ENCODE data around the gene RNF17.
"Not testable (repeated sequence)": the region's sequence is repeated elsewhere in the genome, so short reads cannot be mapped to it uniquely, and the experiment has no call there.

Gene RNF17, protein sequence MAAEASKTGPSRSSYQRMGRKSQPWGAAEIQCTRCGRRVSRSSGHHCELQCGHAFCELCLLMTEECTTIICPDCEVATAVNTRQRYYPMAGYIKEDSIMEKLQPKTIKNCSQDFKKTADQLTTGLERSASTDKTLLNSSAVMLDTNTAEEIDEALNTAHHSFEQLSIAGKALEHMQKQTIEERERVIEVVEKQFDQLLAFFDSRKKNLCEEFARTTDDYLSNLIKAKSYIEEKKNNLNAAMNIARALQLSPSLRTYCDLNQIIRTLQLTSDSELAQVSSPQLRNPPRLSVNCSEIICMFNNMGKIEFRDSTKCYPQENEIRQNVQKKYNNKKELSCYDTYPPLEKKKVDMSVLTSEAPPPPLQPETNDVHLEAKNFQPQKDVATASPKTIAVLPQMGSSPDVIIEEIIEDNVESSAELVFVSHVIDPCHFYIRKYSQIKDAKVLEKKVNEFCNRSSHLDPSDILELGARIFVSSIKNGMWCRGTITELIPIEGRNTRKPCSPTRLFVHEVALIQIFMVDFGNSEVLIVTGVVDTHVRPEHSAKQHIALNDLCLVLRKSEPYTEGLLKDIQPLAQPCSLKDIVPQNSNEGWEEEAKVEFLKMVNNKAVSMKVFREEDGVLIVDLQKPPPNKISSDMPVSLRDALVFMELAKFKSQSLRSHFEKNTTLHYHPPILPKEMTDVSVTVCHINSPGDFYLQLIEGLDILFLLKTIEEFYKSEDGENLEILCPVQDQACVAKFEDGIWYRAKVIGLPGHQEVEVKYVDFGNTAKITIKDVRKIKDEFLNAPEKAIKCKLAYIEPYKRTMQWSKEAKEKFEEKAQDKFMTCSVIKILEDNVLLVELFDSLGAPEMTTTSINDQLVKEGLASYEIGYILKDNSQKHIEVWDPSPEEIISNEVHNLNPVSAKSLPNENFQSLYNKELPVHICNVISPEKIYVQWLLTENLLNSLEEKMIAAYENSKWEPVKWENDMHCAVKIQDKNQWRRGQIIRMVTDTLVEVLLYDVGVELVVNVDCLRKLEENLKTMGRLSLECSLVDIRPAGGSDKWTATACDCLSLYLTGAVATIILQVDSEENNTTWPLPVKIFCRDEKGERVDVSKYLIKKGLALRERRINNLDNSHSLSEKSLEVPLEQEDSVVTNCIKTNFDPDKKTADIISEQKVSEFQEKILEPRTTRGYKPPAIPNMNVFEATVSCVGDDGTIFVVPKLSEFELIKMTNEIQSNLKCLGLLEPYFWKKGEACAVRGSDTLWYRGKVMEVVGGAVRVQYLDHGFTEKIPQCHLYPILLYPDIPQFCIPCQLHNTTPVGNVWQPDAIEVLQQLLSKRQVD (N-terminal part only)

DNA sequence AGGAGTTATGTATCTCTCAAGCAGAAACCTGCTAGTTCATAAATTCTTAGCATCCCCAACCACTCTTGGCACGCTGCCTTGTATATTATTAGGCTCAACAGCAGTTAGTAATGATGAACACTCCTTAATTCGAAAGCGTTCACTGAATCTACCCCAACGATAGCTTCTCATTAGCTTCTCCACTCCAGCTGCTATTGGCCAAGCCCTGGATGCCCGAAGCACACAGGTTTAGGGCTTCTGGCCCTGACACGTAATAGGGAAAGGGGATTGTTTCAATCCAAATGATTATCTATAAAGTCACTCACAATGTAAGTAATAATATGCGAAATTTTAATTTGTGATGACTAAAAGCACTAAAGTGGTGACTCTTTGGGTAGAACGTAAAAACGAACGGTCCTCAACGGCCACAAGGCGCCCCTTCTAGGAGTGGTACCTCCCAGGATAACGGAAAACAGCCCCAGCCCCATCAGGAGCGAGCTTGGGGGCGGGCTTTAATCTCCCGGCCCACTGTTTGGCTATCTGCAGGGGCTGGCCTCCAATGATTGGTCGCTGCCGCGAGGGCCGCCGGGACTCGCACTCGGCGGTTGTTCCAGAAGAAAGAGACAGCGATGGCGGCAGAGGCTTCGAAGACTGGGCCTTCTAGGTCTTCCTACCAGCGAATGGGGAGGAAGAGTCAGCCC is at the start of gene RNF17:
Gene RNF17, plus strand, starts transcription at position 574 of the 680 bp plus-strand sequence. Its CDS starts 35 bp downstream, at position 609.
- no peak for DNase-seq (ENCODE audit: low read depth in 2 of 2)

DNA sequence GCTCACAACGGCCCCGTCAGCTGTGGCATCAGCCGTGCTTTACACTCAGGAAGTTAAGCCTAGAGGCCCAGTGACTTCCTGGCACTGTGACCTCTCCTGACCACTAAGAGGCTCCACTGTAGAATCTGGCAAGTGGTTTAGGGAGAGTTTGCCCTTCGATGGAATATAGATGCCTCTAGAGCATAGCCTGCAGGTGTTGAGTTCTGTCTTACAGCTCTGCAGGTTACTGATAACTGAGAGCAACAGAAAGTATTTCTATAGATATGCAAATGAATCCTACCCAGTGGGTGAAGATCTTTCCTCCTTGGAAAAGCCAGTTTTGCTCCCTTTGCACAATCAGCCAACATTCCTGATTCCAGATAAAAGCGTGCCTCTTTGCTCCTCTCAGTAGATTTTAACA is 48.0 kb upstream of the RNF17 start:
- no peak for DNase-seq (ENCODE audit: low read depth in 2 of 2)

DNA sequence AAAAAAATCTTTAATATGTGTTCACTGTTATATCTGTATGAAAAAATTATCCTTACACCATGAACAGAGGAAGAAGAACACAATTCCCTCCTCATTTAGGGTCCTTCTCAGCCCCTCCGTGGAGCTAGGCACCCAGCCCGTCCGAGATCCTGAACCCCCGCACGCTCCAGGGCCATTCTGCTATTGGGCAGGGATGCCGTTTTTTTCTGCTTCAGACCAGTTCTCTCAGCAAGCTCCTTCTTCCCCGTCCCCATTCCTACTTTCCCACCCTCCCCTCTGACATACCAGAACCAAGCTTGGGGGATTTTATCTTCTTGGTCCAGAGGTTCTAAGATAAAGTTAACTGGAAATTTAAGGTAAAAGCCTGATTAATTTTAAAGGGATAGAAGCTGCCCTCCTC is 47.5 kb upstream of the RNF17 start:
- no peak for DNase-seq (ENCODE audit: low read depth in 2 of 2)

DNA sequence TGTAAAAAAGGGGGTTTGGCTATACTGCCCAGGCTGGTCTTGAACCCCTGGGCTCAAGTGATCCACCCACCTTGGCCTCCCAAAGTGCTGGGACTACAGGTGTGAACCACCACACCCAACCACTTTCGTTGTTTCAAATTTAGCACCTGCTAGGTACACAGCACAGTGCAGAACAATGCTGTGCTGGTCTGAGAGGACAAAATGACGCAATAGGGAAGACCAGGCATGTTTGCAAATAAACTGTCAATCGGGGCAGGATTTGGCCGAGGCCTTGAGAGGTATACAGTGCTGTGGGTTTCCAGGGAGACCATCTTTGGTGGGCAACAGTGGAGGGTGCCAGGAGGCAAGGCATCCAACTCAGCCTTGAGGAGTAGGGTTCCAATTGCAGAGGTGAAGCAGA is 46.8 kb upstream of the RNF17 start:
- DNase-seq (ENCODE audit: low read depth in 2 of 2) = no peak

DNA sequence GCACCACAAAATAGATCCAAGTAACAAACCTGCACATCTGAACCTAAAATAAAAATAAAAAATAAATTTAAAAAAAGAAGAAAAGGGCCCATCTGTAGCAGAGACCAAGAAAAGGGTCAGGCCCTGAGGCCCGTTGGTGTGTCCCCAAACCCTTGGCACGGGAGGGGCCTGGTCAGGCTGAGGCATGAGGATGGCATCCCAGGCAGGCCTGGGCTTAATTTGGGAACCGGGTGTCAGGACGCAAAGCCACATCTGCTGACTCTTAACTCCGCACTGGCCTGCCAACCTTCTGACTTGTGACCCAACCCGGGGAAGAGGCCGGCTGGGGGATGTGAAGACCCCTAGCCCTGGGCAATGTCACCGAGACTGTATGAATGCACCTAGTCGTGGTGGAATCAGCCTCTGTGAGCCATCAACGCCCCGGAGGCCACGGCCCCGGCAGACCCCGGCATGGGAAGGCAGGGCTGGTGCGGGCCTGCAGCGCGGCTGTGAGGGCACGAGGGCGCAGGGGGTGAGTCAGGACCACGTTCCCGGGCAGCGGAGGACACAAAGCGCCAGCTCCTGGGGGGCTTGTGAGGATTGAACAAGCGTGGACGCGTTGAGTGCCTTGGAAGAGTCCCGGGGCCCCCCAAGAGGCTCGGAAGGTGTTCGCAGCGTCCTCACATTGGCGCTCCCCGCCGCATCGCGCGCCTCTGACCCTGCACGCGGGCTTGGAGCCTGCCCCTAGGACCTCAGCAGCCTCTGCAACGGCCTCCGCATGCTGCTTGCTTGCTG is 45.6 kb upstream of the RNF17 start:
- DNase-seq (ENCODE audit: low read depth in 2 of 2) = no peak

DNA sequence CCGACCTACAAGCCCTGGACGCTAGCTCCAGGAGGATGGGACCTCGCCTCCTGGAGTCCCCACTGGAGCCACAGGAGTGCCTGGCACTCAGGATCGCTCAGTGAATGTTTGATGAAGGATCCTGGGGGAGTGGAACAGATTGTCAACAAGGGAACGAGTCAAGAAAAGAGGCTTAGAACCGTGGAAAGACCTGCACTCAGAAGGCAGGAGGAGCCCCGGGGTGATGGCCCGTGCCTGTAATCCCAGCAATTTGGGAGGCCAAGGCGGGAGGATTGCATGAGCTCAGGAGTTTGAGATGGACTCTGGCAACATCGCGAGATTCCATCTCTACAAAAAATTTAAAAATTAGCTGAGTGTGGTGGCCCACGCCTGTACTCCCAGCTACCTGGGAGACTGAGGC is 44.8 kb upstream of the RNF17 start:
- no peak for DNase-seq (ENCODE audit: low read depth in 2 of 2)

DNA sequence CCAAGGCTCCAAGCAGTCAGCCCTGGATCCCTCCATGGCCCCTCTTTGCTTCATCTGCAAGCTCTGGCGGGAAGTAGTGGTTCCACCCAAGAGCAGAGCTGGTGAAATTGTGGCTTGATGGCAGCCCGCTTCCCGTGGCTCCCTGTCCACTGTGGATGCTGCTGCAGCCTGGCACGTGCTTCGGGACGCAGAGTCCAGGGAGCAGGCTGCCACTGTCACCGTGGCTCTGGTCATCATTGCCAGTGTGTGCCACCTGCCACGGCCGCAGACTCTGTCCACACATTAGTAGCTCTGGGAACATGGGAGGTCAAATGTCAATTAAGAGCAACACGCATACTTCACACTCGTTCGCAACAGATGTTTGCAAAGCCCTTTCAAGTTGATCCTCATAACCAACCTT is 40.8 kb upstream of the RNF17 start:
- no peak for DNase-seq (ENCODE audit: low read depth in 2 of 2)

DNA sequence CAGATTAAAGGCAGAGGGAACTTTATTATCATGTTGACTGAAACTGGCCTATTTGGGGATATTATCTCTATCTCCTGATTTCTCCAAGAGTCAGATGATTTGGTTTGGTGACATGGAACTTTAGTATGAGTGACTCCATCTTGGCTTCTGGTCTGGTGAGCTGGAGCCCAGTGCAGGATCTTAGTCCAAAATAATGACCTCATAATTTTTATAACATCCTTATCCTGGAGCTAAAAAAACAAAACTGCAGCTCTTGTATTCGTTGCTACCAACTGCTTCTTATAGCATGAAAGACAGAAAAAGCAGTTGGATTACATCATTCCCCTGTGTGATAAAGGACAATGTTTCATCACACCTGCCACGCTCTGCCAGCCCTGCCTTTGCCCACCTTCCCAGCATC is 39.3 kb upstream of the RNF17 start:
- no peak for DNase-seq (ENCODE audit: low read depth in 2 of 2)

DNA sequence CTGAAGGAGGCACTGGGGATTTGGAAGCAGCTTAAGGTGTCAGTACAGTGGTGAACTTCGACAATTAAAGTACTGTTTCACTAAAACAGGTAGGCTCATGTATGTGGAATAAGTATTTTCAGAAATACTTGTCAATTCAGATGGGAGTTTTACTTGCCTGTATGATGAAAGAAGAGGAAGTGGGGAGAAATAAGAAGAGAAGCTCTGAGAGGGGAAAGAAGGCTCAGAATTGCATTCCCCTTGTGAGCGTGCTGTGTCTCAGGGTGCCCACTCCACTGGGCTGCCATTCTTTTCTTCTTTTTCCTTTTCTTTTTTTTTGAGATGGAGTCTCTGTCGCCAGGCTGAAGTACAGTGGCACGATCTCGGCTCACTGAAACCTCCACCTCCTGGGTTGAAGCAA is 38.6 kb upstream of the RNF17 start:
- no peak for DNase-seq (ENCODE audit: low read depth in 2 of 2)

DNA sequence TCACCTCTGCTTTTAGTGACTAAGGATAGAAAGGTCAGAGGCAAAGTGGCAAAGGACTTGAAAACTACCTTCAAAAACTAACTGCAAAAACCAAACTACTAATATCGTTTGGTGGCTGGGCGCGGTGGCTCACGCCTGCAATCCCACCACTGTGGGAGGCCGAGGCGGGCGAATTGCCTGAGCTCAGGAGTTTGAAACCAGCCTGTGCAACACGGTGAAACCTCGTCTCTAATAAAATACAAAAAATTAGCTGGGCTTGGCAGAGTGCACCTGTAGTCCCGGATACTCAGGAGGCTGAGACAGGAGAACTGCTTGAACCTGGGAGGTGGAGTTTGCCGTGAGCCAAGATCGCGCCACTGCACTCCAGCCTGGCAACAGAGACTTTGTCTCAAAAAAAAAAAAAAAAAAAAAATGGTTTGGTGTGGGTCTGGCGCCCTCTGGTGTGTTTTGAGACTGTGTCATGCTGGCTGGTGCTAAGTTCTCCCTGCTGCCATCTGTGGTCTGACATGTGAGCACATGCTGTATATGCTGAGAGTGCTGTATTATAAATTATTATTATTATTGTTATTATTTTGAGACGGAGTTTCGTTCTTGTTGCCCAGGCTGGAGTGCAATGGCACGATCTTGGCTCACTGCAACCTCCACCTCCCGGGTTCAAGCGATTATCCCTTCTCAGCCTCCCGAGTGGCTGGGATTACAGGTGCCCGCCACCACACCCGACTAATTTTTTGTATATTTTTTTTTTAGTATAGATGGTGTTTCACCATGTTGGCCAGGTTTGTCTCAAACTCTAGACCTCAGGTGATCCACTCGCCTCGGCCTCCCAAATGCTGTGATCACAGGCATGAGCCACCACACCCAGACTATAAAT is 36.0 kb upstream of the RNF17 start:
- DNase-seq (ENCODE audit: low read depth in 2 of 2) = peak; percentile 27 to 49

DNA sequence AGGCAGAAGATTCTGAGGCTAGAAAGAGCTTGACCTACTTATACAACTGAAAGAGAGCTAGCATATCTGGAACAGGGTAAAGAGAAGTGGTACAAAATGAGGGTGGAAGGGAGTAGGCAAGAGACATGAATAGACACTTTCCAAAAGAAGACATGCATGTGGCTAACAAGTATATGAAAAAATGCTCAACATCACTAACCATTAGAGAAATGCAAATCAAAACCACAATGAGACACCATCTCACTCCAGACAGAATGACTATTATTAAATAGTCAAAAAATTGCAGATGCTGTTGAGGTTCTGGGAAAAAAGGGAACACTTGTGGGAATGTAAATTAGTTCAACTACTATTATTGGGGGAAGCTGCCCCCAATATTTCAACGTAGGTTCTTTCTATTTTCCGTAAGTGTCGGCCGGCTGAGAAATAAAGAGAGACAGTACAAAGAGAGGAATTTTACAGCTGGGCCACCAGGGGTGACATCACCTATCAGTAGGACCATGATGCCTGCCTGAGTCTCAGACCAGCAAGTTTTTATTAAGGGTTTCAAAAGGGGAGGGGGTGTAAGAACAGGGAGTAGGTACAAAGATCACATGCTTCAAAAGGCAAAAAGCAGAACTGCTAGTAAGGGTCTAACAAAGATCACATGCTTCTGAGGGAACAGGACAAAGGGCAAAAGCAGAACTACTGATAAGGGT is 32.9 kb upstream of the RNF17 start:
- not testable (repeated sequence) for DNase-seq (ENCODE audit: low read depth in 2 of 2)

DNA sequence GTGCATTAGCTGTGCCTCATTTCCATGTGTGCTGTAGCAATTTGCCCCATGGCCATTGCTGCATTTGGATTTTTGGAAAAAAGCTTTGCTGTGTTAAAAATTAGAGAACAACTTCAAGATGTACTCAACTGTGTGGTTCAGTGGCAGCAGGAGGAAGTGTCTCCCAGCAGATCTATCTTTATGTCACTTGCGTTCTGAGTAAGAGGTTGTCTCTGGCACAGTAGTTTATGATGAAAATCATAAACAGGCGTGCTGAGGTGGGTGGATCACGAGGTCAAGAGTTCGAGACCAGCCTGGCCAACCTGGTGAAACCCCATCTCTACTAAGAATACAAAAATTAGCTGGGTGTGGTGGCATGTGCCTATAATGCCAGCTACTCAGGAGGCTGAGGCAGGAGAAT is 29.0 kb upstream of the RNF17 start:
- no peak for DNase-seq (ENCODE audit: low read depth in 2 of 2)

DNA sequence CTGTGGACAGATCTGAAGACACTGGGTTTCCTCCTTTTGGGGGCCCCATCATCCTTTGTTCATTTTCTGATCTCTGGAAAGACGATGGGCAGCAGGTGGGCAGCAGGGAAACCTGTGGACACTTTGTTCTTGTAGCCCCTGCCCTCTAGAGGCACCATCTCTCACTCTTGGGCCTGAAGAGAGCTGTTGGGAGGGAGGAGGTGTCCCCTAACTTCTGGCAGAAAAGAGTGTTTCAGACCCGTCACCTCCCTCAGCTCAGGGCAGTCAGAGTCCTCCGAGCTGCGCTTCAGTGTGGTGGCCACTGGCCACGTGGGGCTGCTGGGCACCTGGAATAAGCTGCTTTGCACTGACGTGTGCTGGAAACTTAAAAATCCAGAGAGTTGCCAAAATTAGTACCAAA is 26.9 kb upstream of the RNF17 start:
- DNase-seq (ENCODE audit: low read depth in 2 of 2) = no peak

DNA sequence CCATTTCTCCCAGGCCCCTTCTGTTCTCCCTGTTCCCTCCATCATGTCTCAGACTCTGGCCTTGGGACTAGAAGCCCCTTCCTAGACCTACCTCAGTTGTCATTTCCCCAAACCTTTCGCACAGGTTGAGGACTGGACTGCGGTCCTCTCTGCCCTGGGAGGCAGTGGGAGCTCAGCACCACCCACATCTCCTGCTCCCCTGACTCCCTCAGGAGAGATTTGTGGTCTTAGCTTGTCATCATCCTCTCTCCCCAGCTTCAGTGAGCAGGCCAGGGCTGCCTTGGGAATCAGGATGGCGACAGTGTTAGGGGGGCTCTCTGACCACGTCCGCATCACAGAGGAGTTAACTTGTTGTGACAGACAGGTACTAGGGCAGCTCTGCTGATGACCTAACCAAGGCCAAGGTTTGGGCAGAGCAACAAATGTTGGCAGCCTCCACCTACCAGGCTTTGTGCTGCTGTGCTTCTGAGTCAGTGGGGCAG is 25.6 kb upstream of the RNF17 start:
- no peak for DNase-seq (ENCODE audit: low read depth in 2 of 2)

DNA sequence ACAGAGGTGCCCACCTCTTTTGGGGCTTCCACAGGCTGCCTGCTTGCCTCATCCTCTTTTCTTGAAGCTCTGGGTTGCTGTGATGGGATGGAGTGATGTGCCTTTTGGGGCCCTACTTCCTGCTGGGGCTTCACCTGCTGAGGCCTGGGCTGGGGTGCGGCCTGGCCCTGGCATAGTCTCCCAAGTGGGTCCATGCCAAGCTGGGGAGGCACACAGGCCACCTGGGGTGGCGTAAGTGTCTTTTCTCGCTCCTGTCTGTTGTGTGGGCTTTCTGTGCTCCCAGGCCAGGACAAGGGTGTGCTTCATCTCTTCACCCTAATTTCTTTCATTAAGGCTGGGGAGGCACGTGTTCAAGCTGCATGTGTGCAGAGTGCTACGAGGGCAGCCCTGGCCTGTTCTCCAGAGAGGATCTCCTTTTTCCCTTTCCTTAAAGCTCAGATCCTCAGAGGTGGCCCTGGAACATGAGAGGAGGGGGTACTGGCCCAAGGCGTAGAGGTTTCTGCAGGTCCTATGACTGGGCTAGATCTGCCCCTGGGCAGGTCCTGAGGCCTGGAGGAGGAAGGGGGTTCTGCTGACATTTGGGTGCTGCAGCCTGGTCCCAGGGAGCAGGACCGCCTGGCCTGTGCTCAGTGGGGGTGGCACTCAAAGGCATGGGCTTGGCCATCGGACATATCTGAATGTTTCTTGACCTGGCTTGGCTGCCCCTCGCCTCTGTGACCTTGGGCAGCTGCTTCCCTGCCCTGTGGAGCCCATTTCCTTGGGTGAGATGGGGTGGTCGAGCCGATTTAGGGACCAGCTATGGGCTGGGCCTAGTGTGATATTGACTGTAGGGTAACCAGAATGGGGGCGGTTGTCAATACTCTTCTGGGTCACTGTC is 23.7 kb upstream of the RNF17 start:
- DNase-seq (ENCODE audit: low read depth in 2 of 2) = no peak

DNA sequence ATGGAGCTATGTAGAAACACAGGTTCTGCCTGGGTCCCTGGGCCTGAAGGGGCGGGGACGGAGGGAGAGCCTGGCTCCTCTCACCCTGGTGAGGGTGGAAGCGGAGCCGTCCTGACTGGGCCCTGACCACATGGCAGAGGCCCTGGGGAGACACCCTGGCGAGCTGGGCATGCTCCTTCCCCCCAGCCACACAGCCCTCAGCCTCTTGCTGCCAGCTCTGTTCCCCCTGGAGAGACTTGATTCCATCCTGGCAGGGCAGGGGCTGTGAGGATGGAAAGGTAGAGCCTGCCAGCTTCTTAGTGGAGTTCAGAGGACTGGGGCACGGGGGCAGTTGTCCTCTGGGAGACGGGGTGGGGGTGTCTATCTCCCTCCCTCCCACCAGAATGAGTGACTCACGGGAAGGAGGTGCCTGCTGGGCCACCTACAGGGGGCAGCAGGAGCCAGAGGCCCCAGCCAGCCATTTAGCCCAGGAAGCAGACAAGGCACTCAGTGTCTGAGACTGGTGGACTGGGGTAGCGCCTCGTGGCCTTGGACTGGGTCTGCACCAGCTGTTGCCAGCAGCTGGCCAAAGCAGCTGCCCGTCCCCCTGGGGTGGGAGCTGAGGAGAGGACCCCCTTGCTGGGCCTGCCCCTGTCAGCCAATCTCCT is 22.8 kb upstream of the RNF17 start:
- no peak for DNase-seq (ENCODE audit: low read depth in 2 of 2)

DNA sequence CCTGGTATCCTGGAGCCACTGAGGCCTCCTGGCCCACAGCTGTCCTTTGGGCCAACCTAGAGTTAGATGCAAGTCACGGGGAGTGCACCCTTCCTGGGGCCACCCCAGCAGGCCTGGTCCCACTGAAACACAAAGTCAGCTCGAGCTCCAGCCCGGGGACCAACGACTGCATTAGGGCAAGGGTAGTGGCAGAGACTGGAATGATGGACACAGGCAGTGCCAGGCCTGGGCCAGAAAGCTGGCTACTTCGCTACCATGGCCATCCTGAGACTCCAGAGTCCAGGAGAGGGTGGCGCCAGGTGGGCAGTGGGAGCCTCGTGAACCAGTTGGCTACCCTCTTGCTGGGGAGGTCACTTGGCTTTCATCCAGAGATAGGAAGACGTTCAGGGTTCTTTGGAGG is 22.2 kb upstream of the RNF17 start:
- no peak for DNase-seq (ENCODE audit: low read depth in 2 of 2)
